Brain microvascular endothelial cell (primary cell): ENCODE results near the gene SUPT6H.

Source experiments
- DNase-seq: peaks from one replicate; pipeline ENCODE4 v3.0.0-alpha.2; 2020
- H3K27ac ChIP-seq: fragments of 250-450 bp; sonication (Bioruptor Pico); 2 replicates; pipeline ENCODE4 v1.5.1; 2020; ENCODE audit warnings: mild to moderate bottlenecking, moderate library complexity
- H3K27me3 ChIP-seq: fragments of 250-450 bp; sonication (Bioruptor Pico); replicated peaks from 2 replicates; pipeline ENCODE4 v1.5.1; 2020; ENCODE audit warnings: mild to moderate bottlenecking
- H3K36me3 ChIP-seq: fragments of 250-450 bp; sonication (Bioruptor Pico); replicated peaks from 2 replicates; pipeline ENCODE4 v1.5.1; 2020; ENCODE audit warnings: mild to moderate bottlenecking
- H3K4me3 ChIP-seq: 2 replicates; pipeline ENCODE4 v1.5.1; 2011; ENCODE audit warnings: low read depth, mild to moderate bottlenecking, control low read depth, low read length, moderate library complexity
- CTCF ChIP-seq: IDR thresholded peaks from 2 replicates; pipeline ENCODE4 v1.5.1; 2011; ENCODE audit warnings: low read depth, mild to moderate bottlenecking, moderate library complexity, low read length, control low read depth, inconsistent platforms; ENCODE audit errors: missing control alignments
- in situ Hi-C: cut with HindIII; loops from 2 replicates; pipeline ENCODE4 v1.10.0; 2017; ENCODE audit warnings: low sequenced_read_pairs, low pct_ligation_motif_present

Gene SUPT6H

GRCh38 chr17:28685366-28685765 lies 23.4 kb downstream of the SUPT6H start:
- Histone ChIP-seq H3K27ac (no peak overlapping the region), H3K4me3 (no peak overlapping the region), H3K36me3 (peaks cover 97% of the 10 kb centered on the region), H3K27me3 (no peaks in the 10 kb centered on the region)
- DNase-seq, result no peak
- in situ Hi-C loops, result no loop called here
- no peak for TF ChIP-seq CTCF

GRCh38 chr17:28686296-28686695 lies 24.3 kb downstream of the SUPT6H start:
- no peak for DNase-seq
- Histone ChIP-seq H3K36me3 (peaks cover 97% of the 10 kb centered on the region), H3K4me3 (no peak overlapping the region), H3K27me3 (no peaks in the 10 kb centered on the region), H3K27ac (no peak overlapping the region)
- in situ Hi-C loops, result no loop called here
- no peak for TF ChIP-seq CTCF

- Histone ChIP-seq H3K27ac (no peak overlapping the region), H3K4me3 (no peak overlapping the region), H3K27me3 (no peaks in the 10 kb centered on the region), H3K36me3 (peaks cover 85% of the 10 kb centered on the region)
- no peak for TF ChIP-seq CTCF
- in situ Hi-C loops, result no loop called here
- no peak for DNase-seq
Observed at GRCh38 chr17:28688481-28688880, 26.5 kb downstream of the SUPT6H start.

- Histone ChIP-seq H3K27me3 (no peaks in the 10 kb centered on the region), H3K36me3 (peaks cover 85% of the 10 kb centered on the region), H3K27ac (no peak overlapping the region), H3K4me3 (no peak overlapping the region)
- DNase-seq, result no peak
- in situ Hi-C loops, result no loop called here
- TF ChIP-seq CTCF, result no peak
Observed at GRCh38 chr17:28689011-28689410, 27.0 kb downstream of the SUPT6H start.

- TF ChIP-seq CTCF, result no peak
- peaks cover 81% of the 10 kb centered on the region for H3K36me3 ChIP-seq
- in situ Hi-C loops, result no loop called here
- H3K27me3 ChIP-seq, result no peaks in the 10 kb centered on the region
- H3K27ac ChIP-seq, result no peak overlapping the region
- no peak for DNase-seq
- H3K4me3 ChIP-seq, result no peak overlapping the region
Observed at GRCh38 chr17:28693869-28694268, 31.9 kb downstream of the SUPT6H start.

- DNase-seq, result no peak
- no peak for TF ChIP-seq CTCF
- in situ Hi-C loops, result no loop called here
- Histone ChIP-seq H3K4me3 (no peak overlapping the region), H3K27ac (no peak overlapping the region), H3K27me3 (no peaks in the 10 kb centered on the region), H3K36me3 (peaks cover 93% of the 10 kb centered on the region)
Observed at GRCh38 chr17:28698253-28698941, 36.4 kb downstream of the SUPT6H start.
